HG03175 (cell line): Measurements from ENCODE around the gene KAT14.
"Not testable (repeated sequence)": the region's sequence is repeated elsewhere in the genome, so short reads cannot be mapped to it uniquely, and the experiment has no call there.

Experiments used
- ATAC-seq: cut with Tn5 transposase; IDR thresholded peaks from one replicate; pipeline ENCODE4 v1.9.1; 2021; ENCODE audit warnings: mild to moderate bottlenecking, moderate library complexity; ENCODE audit not compliant: unreplicated experiment

The KAT14 gene

GRCh38 chr20:18156045-18156444, 18.4 kb downstream of the KAT14 start:
- no peak for ATAC-seq

- no peak for ATAC-seq
Observed at GRCh38 chr20:18164356-18164755, 26.7 kb downstream of the KAT14 start.

DNA sequence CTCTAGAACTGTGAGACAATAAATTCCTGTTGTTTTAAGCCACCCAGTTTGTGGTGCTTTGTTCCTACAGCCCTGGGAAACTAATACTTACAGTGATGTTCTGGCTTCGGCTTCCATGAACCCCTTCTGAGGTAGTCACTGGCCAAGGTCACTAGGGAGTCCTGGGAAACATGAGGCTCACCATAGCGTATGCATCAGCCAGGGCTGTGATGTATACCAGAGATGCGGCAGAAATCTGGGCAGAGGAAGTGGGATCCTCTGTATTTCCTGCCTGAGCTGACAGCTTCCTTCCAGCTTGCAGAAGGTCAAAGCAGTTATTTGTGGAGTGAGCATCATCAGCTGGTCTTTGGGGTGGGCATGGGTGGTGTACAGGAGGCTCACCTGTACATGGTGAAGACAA, 27.9 kb downstream of the KAT14 start:
- ATAC-seq, result no peak

DNA sequence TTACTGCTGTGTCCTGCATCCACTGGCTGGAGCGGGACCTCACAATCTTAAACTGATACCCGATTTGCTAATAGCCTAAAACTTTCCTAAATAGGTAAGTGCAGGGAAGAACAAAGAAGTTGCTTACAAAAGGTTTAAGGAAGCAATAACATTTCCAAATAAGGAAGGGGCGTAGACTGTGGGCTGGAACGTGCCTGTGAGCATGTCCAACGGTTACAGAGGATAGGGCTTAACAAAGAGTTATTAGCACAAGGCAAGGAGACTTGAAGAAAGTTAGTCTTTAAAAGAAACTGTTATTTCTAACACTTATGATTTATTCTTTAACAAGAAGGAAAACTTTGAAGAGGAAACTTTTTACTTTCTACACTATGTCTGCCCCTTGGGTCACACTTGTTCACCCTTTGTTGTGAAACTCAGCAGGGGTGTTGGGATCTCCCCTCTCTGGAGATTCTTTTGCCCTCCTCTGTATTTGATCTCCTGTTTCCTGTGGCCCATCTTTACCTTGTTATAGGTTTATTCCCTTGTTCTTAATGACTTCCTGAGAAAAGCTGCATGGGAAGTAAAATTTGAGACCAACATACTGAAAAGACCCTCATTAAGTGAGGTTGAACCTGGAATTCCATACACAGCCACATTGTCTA, 28.7 kb downstream of the KAT14 start:
- no peak for ATAC-seq

DNA sequence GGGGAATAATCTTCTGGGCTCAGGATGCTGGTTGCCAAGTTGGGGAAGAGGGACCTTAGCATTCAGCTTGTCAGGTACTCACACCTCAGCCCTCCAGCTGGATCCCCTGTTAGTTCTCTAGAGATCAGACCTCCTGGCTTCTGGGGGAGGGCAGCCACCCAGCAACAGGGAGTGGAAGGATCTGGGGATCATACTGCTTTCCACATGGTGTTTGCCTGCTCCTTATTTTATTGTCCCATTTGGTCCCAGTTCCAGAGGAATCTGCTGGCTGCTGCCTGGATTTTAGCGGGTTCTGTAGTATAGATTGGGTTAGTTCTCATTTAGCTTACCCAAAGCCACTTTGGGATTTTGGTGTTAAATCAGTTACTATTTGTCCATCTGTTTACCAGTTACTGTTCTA, 29.3 kb downstream of the KAT14 start:
- ATAC-seq, result no peak

DNA sequence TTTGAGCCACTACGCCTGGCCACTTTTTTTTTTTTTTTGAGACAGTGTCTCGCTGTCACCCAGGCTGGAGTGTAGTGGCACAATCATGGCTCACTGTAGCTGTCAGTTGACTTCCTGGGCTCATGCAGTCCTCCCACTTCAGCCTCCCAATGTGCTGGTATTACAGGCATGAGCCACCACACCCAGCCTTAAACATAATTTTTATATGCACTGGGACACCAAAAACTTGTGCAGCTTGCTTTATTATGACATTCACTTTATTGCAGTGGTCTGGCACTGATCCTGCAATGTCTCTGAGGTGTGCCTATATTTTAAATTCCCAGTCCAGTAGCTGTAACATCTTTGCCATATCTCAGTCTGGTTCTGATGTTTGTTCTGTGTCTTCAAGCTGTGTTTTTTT, 34.7 kb downstream of the KAT14 start:
- no peak for ATAC-seq

DNA sequence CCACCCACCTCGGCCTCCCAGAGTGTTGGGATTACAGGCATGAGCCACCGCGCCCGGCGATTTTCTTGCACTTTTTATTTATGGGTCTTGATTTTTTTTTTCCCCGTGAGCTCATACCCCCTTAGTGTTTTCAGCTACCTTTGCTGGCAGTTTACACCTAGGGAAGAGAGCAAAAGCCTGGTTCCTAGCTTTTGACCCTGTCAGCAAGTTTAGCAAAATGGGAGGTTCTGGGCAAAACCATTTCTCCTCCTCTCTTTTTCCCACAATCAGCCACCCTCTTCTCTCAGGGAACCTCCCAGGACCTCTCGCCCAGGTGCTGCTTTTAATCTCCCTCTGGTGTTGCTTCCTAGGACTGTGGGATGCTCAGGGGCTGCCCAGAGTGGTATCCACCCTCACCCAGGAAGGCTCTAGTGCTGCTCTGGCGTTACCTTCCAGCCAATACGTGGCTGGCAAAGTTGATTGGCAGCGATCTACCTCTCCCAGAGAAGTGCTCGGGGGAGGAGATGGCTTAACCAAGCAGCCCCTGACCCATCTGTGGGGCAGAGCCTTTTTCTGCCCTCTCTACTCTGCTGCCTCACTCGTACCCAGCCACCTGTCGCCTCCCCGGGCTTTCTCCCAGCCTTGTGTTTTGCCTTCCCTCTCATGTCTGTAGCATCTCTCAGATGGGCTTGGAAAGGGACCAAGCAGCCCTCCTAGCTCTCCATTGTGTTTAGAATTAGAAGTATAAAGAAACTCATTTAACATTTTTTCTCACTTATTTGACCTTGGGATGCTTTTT, 37.4 kb downstream of the KAT14 start:
- ATAC-seq, result no peak

- no peak for ATAC-seq
Observed at GRCh38 chr20:18176318-18176785, 38.7 kb downstream of the KAT14 start.

- ATAC-seq, result not testable (repeated sequence)
Observed at GRCh38 chr20:18180366-18180765, 42.7 kb downstream of the KAT14 start.

- no peak for ATAC-seq
Observed at GRCh38 chr20:18180815-18181214, 43.2 kb downstream of the KAT14 start.

DNA sequence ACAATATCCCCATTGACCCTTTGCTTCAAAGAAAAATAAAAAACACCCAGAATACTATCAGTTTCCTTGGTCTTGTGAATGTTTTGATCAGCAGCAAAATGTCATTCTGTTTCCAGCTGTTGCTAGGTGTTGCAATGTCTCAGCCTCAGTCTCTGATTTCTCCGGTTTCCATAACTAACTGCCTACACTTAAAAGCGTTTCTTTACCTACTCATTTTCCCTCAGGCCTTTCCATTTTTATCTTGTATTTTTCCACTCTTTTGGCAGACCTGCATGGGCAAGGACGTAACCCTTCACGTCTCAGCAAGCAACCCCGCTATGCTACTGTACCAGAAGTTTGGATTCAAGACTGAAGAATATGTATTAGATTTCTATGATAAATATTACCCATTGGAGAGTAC, 49.4 kb downstream of the KAT14 start:
- no peak for ATAC-seq

GRCh38 chr20:18188434-18188833, 50.8 kb downstream of the KAT14 start:
- ATAC-seq, result no peak

DNA sequence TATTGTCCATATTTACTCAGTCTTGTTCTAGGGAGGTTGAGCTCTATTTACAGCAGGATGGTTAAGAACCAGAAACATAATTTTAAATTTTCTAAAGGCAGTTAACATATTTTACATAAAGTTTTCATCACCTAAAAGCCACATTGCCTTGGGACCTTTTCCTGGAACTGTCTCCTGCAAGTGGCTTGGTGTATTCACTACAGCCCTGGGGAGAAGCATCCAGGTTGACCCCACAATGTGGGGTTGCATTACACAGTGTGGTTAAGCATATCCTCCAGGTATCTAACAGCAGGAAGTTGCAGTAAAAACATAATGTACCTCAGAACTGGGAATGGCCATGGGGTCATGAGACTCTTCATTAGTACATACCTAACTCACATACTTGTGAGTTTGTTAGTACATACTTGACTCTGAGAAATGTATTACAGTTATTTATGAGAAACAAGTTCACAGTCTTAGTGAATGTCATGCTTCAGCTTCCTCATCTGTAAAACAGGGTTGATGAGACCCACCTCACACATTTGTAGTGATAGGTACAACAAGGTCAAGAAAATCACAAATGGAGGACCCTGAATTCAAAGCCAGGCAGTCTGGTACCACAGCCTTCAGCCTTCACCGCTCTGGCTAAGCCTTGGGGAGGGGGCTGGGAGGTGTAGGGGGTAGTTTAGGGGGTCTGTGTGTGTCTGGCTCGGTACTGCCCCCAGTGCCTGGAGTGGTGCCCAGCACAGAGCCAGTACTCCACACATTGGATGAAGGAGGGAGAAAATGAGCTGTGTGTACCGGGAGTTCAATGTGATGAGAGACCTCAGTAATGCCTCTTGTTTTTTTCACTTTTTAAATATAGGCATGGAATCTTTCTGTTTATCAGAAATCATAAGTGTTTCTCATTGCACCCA, 52.9 kb downstream of the KAT14 start:
- ATAC-seq, result no peak

- ATAC-seq, result no peak
Observed at GRCh38 chr20:18191306-18191705, 53.6 kb downstream of the KAT14 start.

DNA sequence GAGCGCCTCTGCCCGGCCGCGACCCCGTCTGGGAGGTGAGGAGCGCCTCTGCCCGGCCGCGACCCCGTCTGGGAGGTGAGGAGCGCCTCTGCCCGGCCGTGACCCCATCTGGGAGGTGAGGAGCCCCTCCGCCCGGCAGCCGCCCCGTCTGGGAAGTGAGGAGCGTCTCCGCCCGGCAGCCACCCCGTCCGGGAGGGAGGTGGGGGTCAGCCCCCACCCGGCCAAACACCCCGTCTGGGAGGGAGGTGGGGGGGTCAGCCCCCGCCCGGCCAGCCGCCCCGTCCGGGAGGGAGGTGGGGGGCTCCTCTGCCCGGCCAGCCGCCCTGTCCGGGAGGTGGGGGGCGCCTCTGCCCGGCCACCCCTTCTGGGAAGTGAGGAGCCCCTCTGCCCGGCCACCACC, 56.8 kb downstream of the KAT14 start:
- ATAC-seq, result not testable (repeated sequence)

GRCh38 chr20:18195931-18196330, 58.3 kb downstream of the KAT14 start:
- ATAC-seq, result no peak

- ATAC-seq, result no peak
Observed at GRCh38 chr20:18197382-18198070, 59.9 kb downstream of the KAT14 start.

DNA sequence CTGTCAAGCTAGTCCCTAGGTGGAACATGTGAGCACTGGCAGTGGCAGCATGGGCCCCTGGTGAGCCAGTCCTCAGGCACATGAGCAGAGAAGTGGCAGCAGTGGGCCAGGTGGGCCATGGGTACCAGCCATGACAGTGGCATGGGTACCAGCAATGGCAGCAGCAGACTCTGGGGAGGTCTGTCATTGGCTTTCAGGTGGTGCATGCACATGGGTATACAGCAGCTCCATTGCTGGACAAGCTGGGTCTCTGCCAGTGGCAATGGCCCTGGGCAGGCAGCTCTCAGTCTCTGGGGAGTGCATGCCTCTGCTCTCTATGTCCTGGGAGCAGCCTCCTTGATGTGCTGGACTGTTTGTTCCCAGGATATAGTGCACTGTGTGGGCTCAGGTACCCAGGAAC, 65.3 kb downstream of the KAT14 start:
- no peak for ATAC-seq

DNA sequence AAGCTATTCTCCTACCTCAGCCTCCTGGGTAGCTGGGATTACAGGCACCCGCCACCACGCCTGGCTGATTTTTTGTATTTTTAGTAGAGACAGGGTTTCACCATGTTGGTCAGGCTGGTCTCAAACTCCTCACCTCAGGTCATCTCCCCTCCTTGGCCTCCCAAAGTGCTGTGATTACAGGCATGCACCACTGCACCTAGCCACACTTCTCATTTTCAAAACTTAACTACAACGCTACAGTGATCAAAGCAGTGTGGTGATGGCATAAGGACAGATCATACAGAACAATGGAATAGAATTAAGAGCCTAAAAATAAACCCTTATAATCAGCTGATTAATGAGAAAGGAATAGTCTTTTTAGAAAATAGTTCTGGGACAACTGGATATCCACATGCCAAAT, 66.0 kb downstream of the KAT14 start:
- ATAC-seq, result not testable (repeated sequence)

GRCh38 chr20:18213002-18213401, 75.3 kb downstream of the KAT14 start:
- no peak for ATAC-seq

GRCh38 chr20:18215566-18215965, 77.9 kb downstream of the KAT14 start:
- no peak for ATAC-seq
